Stimulated activated CD4-positive, alpha-beta T cell treated with anti-CD3 and anti-CD28 coated beads, Interleukin-12 subunit alpha, Interleukin-12 subunit beta, amount 100 ng/mL, for 4 hours (primary cell): ENCODE data around the gene ARSI.

Experiments used
- DNase-seq: peaks from one replicate; pipeline ENCODE4 v3.0.0-alpha.2; 2020

The ARSI gene

GRCh38 chr5:150305557-150305956 lies 2.9 kb upstream of the ARSI start:
- DNase-seq, result no peak

GRCh38 chr5:150305095-150305494 lies 2.4 kb upstream of the ARSI start:
- DNase-seq, result no peak

- no peak for DNase-seq
These were observed 1.9 kb upstream of the ARSI start for GRCh38 chr5:150304481-150305081.

GRCh38 chr5:150303660-150304386 lies 1.1 kb upstream of the ARSI start:
- DNase-seq, result no peak

- DNase-seq, result no peak
These were observed 438 bp upstream of the ARSI start for GRCh38 chr5:150303070-150303615.

GRCh38 chr5:150301901-150302300 lies 804 bp downstream of the ARSI start:
- DNase-seq, result no peak

DNA sequence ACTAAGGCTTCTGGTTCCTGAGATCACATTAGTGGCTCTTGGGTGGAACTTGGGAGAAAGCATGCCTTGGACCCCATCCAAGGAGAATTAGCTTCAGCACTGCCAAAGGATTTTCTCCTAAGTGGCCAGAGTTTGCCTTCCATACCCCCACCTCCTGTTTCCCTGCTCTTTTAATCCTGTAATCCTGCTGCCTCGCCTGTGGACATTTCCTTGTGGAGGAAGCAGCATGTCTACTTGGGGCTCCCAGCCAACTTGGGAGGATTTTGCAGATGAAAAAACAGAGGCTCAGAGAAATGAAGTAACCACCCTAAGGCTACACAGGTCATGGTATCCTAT lies 1.6 kb downstream of the ARSI start:
- no peak for DNase-seq

GRCh38 chr5:150300496-150301169 lies 2.1 kb downstream of the ARSI start:
- no peak for DNase-seq

GRCh38 chr5:150299571-150300327 lies 3.0 kb downstream of the ARSI start:
- DNase-seq, result no peak

DNA sequence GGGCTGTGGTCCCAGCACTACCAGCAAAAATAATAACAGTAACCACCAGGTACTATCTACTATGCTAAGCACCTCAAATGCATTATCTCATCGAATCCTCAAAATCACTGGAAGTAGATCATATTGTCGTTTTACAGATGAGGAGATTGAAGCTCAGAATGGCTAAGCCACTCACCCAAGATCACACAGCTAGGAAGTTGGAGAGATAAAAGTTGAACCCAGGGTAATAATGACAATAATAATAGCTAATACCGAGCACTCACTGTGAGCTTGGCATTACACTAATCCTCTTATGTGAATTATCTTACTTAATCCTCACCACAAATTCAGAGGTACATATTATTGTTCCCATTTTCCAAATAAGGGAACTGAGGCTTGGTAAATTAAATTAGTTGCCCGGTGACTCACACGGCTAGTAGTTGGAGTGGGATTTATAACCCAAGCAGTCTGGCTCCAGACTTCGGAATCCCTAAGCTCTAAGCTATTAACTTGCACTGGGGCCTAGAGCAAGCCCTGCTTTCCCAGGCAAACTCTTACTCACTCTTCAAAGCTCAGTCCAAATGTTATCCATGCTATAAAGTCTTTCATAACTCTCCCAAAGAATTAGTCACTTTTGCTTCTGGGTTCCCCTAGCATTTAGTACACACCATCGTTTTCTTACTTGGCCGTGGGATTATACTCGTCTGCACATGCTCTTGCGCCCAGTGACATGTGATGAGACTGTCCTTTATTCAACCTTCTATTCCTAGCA lies 3.8 kb downstream of the ARSI start:
- no peak for DNase-seq

GRCh38 chr5:150297934-150298595 lies 4.6 kb downstream of the ARSI start:
- DNase-seq, result no peak

DNA sequence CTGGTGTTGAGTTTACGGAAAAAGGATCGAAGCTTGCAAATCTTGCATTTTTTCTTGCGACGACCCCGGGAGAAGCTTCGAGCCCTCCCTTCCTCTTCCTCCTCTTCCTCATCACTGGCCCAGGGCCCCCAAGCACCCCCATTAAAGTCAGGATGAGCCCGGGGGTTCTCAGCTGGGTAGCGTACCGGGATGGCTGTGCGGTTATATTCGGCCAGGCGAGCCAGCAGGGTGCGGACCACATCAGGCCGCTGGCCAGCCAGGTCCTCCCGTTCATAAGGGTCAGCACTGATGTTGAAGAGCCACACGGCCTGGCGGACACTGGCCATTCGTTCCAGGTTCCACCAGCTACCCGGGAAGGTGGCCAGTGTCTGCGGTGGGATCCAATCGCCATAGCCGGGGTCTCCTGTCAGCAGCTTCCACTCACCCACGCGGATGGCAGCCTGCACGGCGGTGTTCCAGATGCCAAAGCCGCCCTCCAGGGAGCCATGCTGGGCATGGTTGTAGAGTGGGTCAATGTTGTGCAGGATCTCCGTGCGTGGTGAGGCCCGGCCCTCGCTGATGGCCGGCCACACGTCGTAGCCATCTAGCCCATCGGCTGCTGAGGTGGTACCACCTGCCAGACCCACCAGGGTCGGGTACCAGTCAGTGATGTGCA lies 5.3 kb downstream of the ARSI start:
- DNase-seq, result no peak

DNA sequence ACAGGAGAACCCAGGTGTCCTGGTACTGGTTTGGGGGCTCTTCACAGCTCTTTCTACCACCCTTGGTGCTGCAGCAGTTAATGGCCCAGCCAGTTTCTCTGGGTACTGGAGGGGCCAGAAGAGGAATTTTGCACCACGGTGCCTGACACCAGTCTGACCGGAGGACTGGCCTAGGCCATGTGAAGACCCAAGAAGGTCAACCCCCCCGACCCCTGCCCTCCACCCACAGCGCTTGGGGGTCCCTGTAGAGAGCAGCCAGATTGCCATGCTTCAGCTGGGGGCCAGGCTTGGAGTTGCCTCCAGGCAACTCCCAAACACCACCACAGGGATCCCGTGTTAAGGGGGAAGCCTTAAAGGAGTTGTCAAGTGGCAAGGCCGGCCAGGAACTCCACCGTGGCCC lies 6.2 kb downstream of the ARSI start:
- DNase-seq, result no peak

- no peak for DNase-seq
These were observed 6.8 kb downstream of the ARSI start for GRCh38 chr5:150295741-150296486.

- DNase-seq, result no peak
These were observed 7.5 kb downstream of the ARSI start for GRCh38 chr5:150295172-150295634.

DNA sequence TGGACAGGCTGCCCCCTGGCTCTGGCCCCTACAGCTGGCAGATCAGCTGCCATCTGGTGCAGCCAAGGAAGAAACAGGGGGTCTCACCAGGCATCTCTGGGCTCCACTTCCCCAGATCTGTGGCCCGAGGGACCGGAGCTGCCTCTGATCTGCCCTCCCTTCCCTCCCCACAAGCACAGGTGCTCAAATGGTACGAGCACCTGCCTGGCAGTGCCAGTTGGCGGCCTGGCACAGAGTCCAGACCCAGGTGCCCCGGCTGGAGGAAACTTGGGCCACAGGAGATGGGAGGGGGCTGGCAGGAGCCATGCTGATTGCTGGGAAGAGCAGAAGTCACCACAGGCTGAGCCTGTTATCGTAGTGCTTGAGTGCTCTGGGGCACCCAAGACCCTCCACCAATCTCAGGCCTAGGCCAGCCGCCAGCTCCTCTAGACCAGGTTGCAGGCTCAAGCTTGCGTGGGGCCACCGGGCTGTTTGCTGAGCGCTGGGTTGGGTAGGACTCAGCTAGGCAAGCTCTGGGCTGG lies 8.1 kb downstream of the ARSI start:
- no peak for DNase-seq

DNA sequence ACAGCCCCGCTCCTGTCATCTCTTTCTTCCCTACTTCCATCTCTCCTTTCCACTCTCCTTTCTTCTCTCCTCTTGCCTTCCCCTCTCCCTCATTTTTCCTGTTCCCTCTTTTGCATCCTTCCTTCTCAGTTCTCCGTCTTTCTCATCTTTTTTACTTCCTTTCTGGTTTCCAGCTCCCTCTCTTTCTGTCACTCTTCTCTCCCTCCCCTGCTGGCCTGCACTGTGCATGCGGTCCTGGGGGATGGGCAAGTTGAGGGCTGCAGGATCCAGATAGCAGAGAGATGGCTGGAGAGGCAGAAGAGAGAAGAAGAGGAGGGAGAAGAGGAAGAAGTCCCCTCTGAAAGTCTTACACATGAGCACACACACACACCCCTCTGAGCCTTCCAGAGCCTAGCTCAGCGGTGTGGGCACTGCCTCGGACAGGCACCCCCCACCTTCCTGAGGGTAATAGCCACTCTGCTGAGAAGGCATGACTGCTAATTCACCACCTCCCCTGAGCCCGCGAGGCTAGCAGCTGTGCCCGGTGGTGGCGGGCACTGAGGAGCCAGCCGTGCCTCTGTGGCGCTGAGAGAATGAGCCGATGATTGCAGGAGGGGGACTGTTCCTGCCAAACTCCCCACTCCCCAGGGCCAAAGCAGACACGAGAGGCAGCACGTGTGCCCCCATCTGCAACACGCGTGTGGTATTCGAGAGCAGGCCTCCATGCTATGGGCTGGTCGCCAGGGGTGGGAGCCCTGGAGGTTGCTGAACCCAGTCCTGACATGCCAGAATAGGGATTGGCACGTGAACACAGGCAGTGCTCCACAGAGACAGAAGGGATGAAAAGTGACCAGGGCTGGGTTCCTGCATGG lies 9.4 kb downstream of the ARSI start:
- DNase-seq, result no peak

DNA sequence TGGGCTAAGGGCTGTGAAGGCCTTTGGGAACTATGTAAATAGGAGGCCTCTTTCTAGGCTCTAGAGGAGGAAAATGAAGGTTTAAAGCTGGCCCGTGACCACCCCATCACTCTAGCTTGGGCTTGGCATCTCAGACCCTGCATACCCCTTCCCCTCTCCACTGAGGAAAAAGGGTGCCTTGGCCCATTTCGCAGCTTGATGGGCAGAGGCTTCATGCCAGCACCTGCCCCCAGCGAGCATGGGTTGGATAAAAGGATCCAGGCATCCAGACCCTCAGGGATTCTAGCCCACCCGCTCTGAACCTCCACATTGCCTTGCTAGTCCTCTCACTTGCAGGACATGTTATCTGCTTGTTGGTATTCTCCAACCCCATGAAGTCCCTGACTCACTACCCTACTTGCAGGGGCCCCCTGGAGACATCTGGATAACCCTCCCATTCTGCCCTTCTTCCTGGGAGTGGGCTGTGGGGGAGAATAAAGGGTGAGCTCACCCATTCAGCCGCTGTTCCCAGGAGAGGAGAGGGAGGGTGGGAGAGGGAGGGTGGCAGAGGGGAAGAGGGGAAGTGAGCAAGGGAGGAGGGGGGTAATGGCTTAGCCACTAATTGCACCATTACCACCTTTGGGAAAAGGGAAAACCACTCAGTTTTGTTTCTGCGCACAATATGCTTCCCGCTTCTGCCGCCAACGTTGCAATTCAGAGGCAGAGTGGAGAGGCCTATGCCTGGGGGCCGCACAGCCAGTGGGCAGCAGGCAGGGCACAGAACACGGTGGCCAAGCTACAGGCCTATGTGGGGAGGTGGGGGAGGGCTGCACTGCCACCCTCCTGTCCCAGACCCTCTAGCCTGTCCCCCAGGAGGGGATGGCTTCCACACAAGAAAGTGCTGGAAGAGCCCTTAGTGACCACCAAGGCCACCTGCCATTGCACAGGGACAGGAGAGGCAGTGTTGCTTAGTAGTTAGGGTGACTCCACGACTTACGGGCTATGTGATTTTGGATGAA lies 11.0 kb downstream of the ARSI start:
- DNase-seq, result no peak
